ENCODE data around the gene FMN2.

Gene FMN2

GRCh38 chr1:240280560-240281322 is 189.1 kb downstream of the FMN2 start (continued):
- no peak for TF ChIP-seq SP7 (tag by site-specific recombination; IDR thresholded peaks at IDR 0.05)
- no peak for TF ChIP-seq ZNF416 (tag by site-specific recombination; IDR thresholded peaks at IDR 0.05)
- TF ChIP-seq KLF17 (tag by site-specific recombination; IDR thresholded peaks at IDR 0.05) = 0 out of 2 replicates have a peak, but pooled peaks have one; percentile 25
- TF ChIP-seq WT1 (tag by site-specific recombination; IDR thresholded peaks at IDR 0.05) = peak; percentile 80
- no peak for TF ChIP-seq ZSCAN23 (tag by site-specific recombination; IDR thresholded peaks at IDR 0.05)
- peak; percentile 48; the same call in 1 of the 2 replicates for TF ChIP-seq BCL11A (tag by site-specific recombination; IDR thresholded peaks at IDR 0.05; ENCODE audit: low read depth)
- no peak for TF ChIP-seq PRDM2 (tag by site-specific recombination; IDR thresholded peaks at IDR 0.05; ENCODE audit: borderline replicate concordance)
- no peak for TF ChIP-seq ZNF48 (tag by site-specific recombination; IDR thresholded peaks at IDR 0.05)
- TF ChIP-seq ZNF354C (tag by site-specific recombination; IDR thresholded peaks at IDR 0.05; ENCODE audit: borderline replicate concordance, low read depth) = no peak
- no peak for TF ChIP-seq ZNF660 (tag by site-specific recombination; IDR thresholded peaks at IDR 0.05)
- TF ChIP-seq, protein P1, sequence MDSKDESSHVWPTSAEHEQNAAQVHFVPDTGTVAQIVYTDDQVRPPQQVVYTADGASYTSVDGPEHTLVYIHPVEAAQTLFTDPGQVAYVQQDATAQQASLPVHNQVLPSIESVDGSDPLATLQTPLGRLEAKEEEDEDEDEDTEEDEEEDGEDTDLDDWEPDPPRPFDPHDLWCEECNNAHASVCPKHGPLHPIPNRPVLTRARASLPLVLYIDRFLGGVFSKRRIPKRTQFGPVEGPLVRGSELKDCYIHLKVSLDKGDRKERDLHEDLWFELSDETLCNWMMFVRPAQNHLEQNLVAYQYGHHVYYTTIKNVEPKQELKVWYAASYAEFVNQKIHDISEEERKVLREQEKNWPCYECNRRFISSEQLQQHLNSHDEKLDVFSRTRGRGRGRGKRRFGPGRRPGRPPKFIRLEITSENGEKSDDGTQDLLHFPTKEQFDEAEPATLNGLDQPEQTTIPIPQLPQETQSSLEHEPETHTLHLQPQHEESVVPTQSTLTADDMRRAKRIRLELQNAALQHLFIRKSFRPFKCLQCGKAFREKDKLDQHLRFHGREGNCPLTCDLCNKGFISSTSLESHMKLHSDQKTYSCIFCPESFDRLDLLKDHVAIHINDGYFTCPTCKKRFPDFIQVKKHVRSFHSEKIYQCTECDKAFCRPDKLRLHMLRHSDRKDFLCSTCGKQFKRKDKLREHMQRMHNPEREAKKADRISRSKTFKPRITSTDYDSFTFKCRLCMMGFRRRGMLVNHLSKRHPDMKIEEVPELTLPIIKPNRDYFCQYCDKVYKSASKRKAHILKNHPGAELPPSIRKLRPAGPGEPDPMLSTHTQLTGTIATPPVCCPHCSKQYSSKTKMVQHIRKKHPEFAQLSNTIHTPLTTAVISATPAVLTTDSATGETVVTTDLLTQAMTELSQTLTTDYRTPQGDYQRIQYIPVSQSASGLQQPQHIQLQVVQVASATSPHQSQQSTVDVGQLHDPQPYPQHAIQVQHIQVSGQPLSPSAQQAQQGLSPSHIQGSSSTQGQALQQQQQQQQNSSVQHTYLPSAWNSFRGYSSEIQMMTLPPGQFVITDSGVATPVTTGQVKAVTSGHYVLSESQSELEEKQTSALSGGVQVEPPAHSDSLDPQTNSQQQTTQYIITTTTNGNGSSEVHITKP (tag by site-specific recombination; IDR thresholded peaks at IDR 0.05) = peak; percentile 33; the same call in 1 of the 2 replicates
- TF ChIP-seq, protein P2, sequence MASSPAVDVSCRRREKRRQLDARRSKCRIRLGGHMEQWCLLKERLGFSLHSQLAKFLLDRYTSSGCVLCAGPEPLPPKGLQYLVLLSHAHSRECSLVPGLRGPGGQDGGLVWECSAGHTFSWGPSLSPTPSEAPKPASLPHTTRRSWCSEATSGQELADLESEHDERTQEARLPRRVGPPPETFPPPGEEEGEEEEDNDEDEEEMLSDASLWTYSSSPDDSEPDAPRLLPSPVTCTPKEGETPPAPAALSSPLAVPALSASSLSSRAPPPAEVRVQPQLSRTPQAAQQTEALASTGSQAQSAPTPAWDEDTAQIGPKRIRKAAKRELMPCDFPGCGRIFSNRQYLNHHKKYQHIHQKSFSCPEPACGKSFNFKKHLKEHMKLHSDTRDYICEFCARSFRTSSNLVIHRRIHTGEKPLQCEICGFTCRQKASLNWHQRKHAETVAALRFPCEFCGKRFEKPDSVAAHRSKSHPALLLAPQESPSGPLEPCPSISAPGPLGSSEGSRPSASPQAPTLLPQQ (tag by site-specific recombination; IDR thresholded peaks at IDR 0.05) = peak; percentile 43
- TF ChIP-seq GFI1B (tag by site-specific recombination; IDR thresholded peaks at IDR 0.05) = peak; percentile 86
- TF ChIP-seq ZNF596 (tag by site-specific recombination; IDR thresholded peaks at IDR 0.05) = no peak
- peak; percentile 28; the same call in 1 of the 2 replicates for TF ChIP-seq ZSCAN30 (tag by site-specific recombination; IDR thresholded peaks at IDR 0.05)
- TF ChIP-seq, protein P3, sequence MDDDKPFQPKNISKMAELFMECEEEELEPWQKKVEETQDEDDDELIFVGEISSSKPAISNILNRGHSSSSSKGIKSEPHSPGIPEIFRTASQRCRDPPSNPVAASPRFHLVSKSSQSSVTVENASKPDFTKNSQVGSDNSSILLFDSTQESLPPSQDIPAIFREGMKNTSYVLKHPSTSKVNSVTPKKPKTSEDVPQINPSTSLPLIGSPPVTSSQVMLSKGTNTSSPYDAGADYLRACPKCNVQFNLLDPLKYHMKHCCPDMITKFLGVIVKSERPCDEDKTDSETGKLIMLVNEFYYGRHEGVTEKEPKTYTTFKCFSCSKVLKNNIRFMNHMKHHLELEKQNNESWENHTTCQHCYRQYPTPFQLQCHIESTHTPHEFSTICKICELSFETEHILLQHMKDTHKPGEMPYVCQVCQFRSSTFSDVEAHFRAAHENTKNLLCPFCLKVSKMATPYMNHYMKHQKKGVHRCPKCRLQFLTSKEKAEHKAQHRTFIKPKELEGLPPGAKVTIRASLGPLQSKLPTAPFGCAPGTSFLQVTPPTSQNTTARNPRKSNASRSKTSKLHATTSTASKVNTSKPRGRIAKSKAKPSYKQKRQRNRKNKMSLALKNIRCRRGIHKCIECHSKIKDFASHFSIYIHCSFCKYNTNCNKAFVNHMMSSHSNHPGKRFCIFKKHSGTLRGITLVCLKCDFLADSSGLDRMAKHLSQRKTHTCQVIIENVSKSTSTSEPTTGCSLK (tag by site-specific recombination; IDR thresholded peaks at IDR 0.05) = no peak
- TF ChIP-seq ZNF341 (tag by site-specific recombination; IDR thresholded peaks at IDR 0.05; ENCODE audit: low read depth) = no peak
- peak; percentile 43; the same call in 1 of the 2 replicates for TF ChIP-seq KLF1 (tag by site-specific recombination; IDR thresholded peaks at IDR 0.05)
- no peak for TF ChIP-seq PRDM1 (tag by site-specific recombination; IDR thresholded peaks at IDR 0.05)
- peak; percentile 79 for TF ChIP-seq OVOL3 (tag by site-specific recombination; IDR thresholded peaks at IDR 0.05)
- TF ChIP-seq, protein P4, sequence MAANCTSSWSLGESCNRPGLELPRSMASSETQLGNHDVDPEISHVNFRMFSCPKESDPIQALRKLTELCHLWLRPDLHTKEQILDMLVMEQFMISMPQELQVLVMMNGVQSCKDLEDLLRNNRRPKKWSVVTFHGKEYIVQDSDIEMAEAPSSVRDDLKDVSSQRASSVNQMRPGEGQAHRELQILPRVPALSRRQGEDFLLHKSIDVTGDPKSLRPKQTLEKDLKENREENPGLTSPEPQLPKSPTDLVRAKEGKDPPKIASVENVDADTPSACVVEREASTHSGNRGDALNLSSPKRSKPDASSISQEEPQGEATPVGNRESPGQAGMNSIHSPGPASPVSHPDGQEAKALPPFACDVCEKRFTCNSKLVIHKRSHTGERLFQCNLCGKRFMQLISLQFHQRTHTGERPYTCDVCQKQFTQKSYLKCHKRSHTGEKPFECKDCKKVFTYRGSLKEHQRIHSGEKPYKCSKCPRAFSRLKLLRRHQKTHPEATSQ (tag by site-specific recombination; IDR thresholded peaks at IDR 0.05) = no peak
- 0 out of 2 replicates have a peak, but pooled peaks have one; percentile 50 for TF ChIP-seq ZEB2 (tag by site-specific recombination; IDR thresholded peaks at IDR 0.05)
- TF ChIP-seq ZNF138 (tag by site-specific recombination; IDR thresholded peaks at IDR 0.05; ENCODE audit: borderline replicate concordance) = no peak
